Esophagus squamous epithelium (tissue), 4 donors: ENCODE data around the gene FAM171A1.

Experiments
- CTCF ChIP-seq, 6 experiments: fragments of 450-650 bp in 4 of 6; fragments of 200-600 bp in 2 of 6; sonication (generic) in 2 of 6; IDR thresholded peaks; one replicate each; pipeline ENCODE4 v1.5.1; 2016 to 2019; ENCODE audit warnings: antibody characterized with exemption in 6 of 6, mild to moderate bottlenecking in 4 of 6, moderate library complexity in 4 of 6
- POLR2A ChIP-seq, 4 donors: fragments of 450-650 bp; IDR thresholded peaks; one replicate each; pipeline ENCODE4 v1.6.1; 2017; ENCODE audit warnings: antibody characterized with exemption in 4 of 4, mild to moderate bottlenecking in 4 of 4, moderate library complexity in 3 of 4

- TF ChIP-seq CTCF (IDR thresholded peaks at IDR 0.05) (no peak), POLR2A (IDR thresholded peaks at IDR 0.05) (no peak)
These were observed 17.5 kb downstream of the FAM171A1 start for GRCh38 chr10:15353471-15354017.
